K562 (cell line): ENCODE results near the gene NRSN2. TPM values are rescaled to one million over a fixed set of nuclear protein-coding genes. Genes with fewer than 3 reads are reported as not detected.

Experiments used
- CBX1 ChIP-seq: sonication (generic); IDR thresholded peaks from 2 replicates; pipeline ENCODE4 v1.6.1; 2016; ENCODE audit warnings: antibody characterized with exemption, low read depth, mild to moderate bottlenecking
- DACH1 ChIP-seq: fragments of 450-650 bp; IDR thresholded peaks from 2 replicates; pipeline ENCODE4 v1.6.1; 2018; ENCODE audit not compliant: partially characterized antibody
- FOXK2 ChIP-seq, 2 experiments: fragments of 450-650 bp; IDR thresholded peaks in 1 of 2; conservative IDR thresholded peaks in 1 of 2; 2 replicates each; pipeline ENCODE4 v1.6.1; 2016; ENCODE audit warnings: low read depth in 2 of 2, mild to moderate bottlenecking in 1 of 2
- HDAC2 ChIP-seq: fragments of 450-650 bp; IDR thresholded peaks from 2 replicates; pipeline ENCODE4 v1.6.1; 2016; ENCODE audit warnings: mild to moderate bottlenecking
- HINFP ChIP-seq: fragments of 450-650 bp; conservative IDR thresholded peaks from 2 replicates; pipeline ENCODE4 v1.6.1; 2016; ENCODE audit warnings: missing genetic modification characterization, low read depth, mild to moderate bottlenecking, control low read depth, missing compliant biosample characterization
- HMGN3 ChIP-seq: IDR thresholded peaks from 2 replicates; pipeline ENCODE4 v1.6.1; 2011; ENCODE audit warnings: borderline replicate concordance, low read depth, mild to moderate bottlenecking, mixed read lengths, low read length; ENCODE audit not compliant: insufficient read length; ENCODE audit errors: extremely low read depth
- MYNN ChIP-seq, 2 experiments: sonication (generic); formaldehyde crosslinking in 1 of 2; IDR thresholded peaks; 2 replicates each; pipeline versions ENCODE4 v1.5.0 to v1.6.1; 2016 to 2020; ENCODE audit warnings: antibody characterized with exemption in 1 of 2, missing genetic modification reagents in 1 of 2
- NELFE ChIP-seq: IDR thresholded peaks from 2 replicates; pipeline ENCODE4 v1.6.1; 2011; ENCODE audit warnings: mild to moderate bottlenecking; ENCODE audit not compliant: insufficient read depth, insufficient read length
- NFRKB ChIP-seq: fragments of 450-650 bp; IDR thresholded peaks from 2 replicates; pipeline ENCODE4 v1.6.1; 2016; ENCODE audit warnings: low read depth
- POLR2H ChIP-seq: IDR thresholded peaks from 2 replicates; pipeline ENCODE4 v1.6.1; 2016; ENCODE audit warnings: missing genetic modification characterization, low read depth, mild to moderate bottlenecking, control low read depth, missing compliant biosample characterization, moderate library complexity
- POU5F1 ChIP-seq: fragments of 150-350 bp; IDR thresholded peaks from 2 replicates; pipeline ENCODE4 v1.6.1; 2014; ENCODE audit warnings: borderline replicate concordance, low read length, low read depth, mild to moderate bottlenecking; ENCODE audit not compliant: partially characterized antibody
- PRMT5 ChIP-seq: sonication (generic); formaldehyde crosslinking; IDR thresholded peaks from 2 replicates; pipeline ENCODE4 v1.5.0; 2020; ENCODE audit warnings: missing genetic modification reagents
- SAFB ChIP-seq: fragments of 200-400 bp; formaldehyde crosslinking; IDR thresholded peaks from 2 replicates; pipeline ENCODE4 v1.6.1; 2017; ENCODE audit warnings: low read depth, low read length, borderline replicate concordance
- SAP30 ChIP-seq: fragments of 200-600 bp; sonication (generic); IDR thresholded peaks from 2 replicates; pipeline ENCODE4 v1.6.1; 2012; ENCODE audit warnings: borderline replicate concordance, low read depth, mild to moderate bottlenecking, moderate library complexity, low read length, control low read depth, inconsistent platforms; ENCODE audit not compliant: insufficient read depth, poor library complexity, severe bottlenecking
- ZBED1 ChIP-seq: IDR thresholded peaks from 2 replicates; pipeline ENCODE4 v1.6.1; 2014
- ZBTB2 ChIP-seq: fragments of 450-650 bp; IDR thresholded peaks from 2 replicates; pipeline ENCODE4 v1.6.1; 2016; ENCODE audit warnings: antibody characterized with exemption
- ZBTB8A ChIP-seq: fragments of 450-650 bp; IDR thresholded peaks from 2 replicates; pipeline ENCODE4 v1.6.1; 2018; ENCODE audit warnings: mild to moderate bottlenecking, moderate library complexity; ENCODE audit not compliant: partially characterized antibody
- ZC3H8 ChIP-seq: fragments of 450-650 bp; IDR thresholded peaks from 2 replicates; pipeline ENCODE4 v1.6.1; 2017
- ZFP1 ChIP-seq: fragments of 450-650 bp; formaldehyde crosslinking; IDR thresholded peaks from 2 replicates; pipeline ENCODE4 v1.4.0; 2020; ENCODE audit warnings: mild to moderate bottlenecking, mixed read lengths
- ZNF511 ChIP-seq: sonication (generic); formaldehyde crosslinking; IDR thresholded peaks from 2 replicates; pipeline ENCODE4 v1.8.0; 2022; ENCODE audit warnings: mild to moderate bottlenecking, missing genetic modification reagents
- ZNF696 ChIP-seq: fragments of 250-450 bp; sonication (Bioruptor Pico); conservative IDR thresholded peaks from 2 replicates; pipeline ENCODE4 v1.4.0; 2020; ENCODE audit warnings: mild to moderate bottlenecking, moderate library complexity
- polyA plus RNA-seq, 8 experiments: library from polyadenylated mRNA; depleted of rRNA in 4 of 8; stranded (reverse) in 5 of 8; unstranded in 3 of 8; fragments of >200 nt; fragmentation: Nextera tagmentation in 2 of 8; fragmentation: Illumina TruSeq in 1 of 8; extraction: Ambion mirVana in 2 of 8; extraction: Trizol in 1 of 8; gene quantifications; 2 replicates each; pipeline versions ENCODE4 v1.2.1 to v1.2.3, GENCODE V29; 2011 to 2014; ENCODE audit warnings: inconsistent platforms in 1 of 8, missing spikeins in 1 of 8
- total RNA-seq, 7 experiments: library from RNA; depleted of rRNA in 6 of 7; stranded (reverse); fragments of >200 nt in 6 of 7; fragmentation: Illumina TruSeq in 2 of 7; extraction: Trizol in 2 of 7; gene quantifications; 2 replicates each; pipeline versions ENCODE4 v1.2.1 to v1.2.3, GENCODE V29; 2011 to 2021; ENCODE audit warnings: low replicate concordance in 1 of 7
- TF ChIP-seq, protein P1 (sequence below): sonication (generic); formaldehyde crosslinking; IDR thresholded peaks from 2 replicates; pipeline ENCODE4 v1.8.0; 2022; ENCODE audit warnings: missing genetic modification reagents, mild to moderate bottlenecking, borderline replicate concordance

NRSN2 gene
- total and polyA plus RNA-seq, 9 of the 15 experiments (the other 6 are each of a cell fraction or from before 2014, with no cell fraction given), result 7.5 to 29.7 (median 11.1) TPM

GRCh38 chr20:381581-382290 is 34.8 kb downstream of the NRSN2 start (continued):
- TF ChIP-seq NELFE (no peak), PRMT5 (CRISPR knock-in tag) (peak; percentile 75; the same call in 1 of the 2 replicates), CBX1 (peak; percentile 97), ZNF696 (no peak), ZFP1 (CRISPR knock-in tag) (0 out of 2 replicates have a peak, but pooled peaks have one; percentile 36), NFRKB (no peak; the same call in 1 of the 2 replicates), SAP30 (peak; percentile 18), HDAC2 (no peak; the same call in 1 of the 2 replicates), HINFP (tag) (no peak), ZNF511 (0 out of 2 replicates have a peak, but pooled peaks have one; percentile 63), DACH1 (no peak), FOXK2 (conservative IDR thresholded peaks at IDR 0.05 in 1 of 2, IDR thresholded peaks at IDR 0.05 in 1 of 2; ENCODE audit: low read depth in 2 of 2) (no peak), MYNN (IDR thresholded peaks at IDR 0.05) (no peak), MYNN (CRISPR knock-in tag; IDR thresholded peaks at IDR 0.05) (no peak), HMGN3 (peak; percentile 71), ZBTB8A (no peak), POU5F1 (no peak), ZBED1 (no peak), SAFB (peak; percentile 57), ZC3H8 (no peak), POLR2H (peak; percentile 85), ZBTB2 (no peak)
- TF ChIP-seq, protein P1, sequence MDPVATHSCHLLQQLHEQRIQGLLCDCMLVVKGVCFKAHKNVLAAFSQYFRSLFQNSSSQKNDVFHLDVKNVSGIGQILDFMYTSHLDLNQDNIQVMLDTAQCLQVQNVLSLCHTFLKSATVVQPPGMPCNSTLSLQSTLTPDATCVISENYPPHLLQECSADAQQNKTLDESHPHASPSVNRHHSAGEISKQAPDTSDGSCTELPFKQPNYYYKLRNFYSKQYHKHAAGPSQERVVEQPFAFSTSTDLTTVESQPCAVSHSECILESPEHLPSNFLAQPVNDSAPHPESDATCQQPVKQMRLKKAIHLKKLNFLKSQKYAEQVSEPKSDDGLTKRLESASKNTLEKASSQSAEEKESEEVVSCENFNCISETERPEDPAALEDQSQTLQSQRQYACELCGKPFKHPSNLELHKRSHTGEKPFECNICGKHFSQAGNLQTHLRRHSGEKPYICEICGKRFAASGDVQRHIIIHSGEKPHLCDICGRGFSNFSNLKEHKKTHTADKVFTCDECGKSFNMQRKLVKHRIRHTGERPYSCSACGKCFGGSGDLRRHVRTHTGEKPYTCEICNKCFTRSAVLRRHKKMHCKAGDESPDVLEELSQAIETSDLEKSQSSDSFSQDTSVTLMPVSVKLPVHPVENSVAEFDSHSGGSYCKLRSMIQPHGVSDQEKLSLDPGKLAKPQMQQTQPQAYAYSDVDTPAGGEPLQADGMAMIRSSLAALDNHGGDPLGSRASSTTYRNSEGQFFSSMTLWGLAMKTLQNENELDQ (CRISPR knock-in tag), result no peak
